ENCODE measurements around the gene ADNP. TPM values are rescaled to one million over a fixed set of nuclear protein-coding genes. Genes with fewer than 3 reads are reported as not detected.

The ADNP gene
- polyA plus RNA-seq, 1 of the 3 experiments (the other 2 are of a cell fraction): 13.3 TPM

DNA sequence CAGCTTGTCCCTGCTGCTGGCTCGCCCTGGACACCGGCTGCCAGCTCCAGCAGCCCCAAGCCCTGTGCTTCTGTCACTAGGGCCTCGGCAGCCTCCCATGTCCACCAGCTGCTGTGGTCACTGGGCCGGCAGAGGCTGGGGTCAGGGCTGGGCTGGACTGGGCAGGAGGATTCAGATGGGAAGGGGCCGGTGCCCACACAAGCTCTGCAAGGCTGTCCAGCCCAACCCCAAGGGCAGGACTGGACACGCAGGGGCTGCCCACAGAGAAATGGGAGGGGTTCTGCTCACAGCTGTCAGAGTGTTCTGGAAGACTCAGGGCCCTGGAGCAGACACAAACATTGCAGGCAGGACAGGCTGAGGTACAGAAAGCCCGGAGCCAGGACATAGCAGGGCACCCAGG, 65.6 kb downstream of the ADNP start:
- H3F3A ChIP-seq (replicated peaks; ENCODE audit: insufficient read depth): no peaks in the 10 kb centered on the region
- no peaks in the 10 kb centered on the region for H3K9me2 ChIP-seq
- no peak for DNase-seq
- peaks cover 0 to 11% of the 10 kb centered on the region in 2 experiments; a peak in 1 of 4 replicates for H3K4me1 ChIP-seq (ENCODE audit: control insufficient read depth in 1 of 2, insufficient read depth in 2 of 2, low read depth in 1 of 2, low read length in 1 of 2)
- no peaks in the 10 kb centered on the region for H3K27me3 ChIP-seq (ENCODE audit: insufficient read depth)
- H3K27ac ChIP-seq (ENCODE audit: low read depth in 2 of 2, low read length in 1 of 2): no peak overlapping the region
- H3K79me2 ChIP-seq (ENCODE audit: insufficient read depth): no peaks in the 10 kb centered on the region
- no peak for TF ChIP-seq CTCF (IDR thresholded peaks at IDR 0.05)
- TF ChIP-seq ELF1 (IDR thresholded peaks at IDR 0.05): no peak
- TF ChIP-seq NFIC (IDR thresholded peaks at IDR 0.05; ENCODE audit: borderline replicate concordance): no peak
- TF ChIP-seq, protein P1, sequence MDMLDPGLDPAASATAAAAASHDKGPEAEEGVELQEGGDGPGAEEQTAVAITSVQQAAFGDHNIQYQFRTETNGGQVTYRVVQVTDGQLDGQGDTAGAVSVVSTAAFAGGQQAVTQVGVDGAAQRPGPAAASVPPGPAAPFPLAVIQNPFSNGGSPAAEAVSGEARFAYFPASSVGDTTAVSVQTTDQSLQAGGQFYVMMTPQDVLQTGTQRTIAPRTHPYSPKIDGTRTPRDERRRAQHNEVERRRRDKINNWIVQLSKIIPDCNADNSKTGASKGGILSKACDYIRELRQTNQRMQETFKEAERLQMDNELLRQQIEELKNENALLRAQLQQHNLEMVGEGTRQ (IDR thresholded peaks at IDR 0.05; ENCODE audit: borderline replicate concordance, low read depth, low read length): no peak
- TF ChIP-seq TEAD4 (IDR thresholded peaks at IDR 0.05; ENCODE audit: borderline replicate concordance, insufficient read depth): no peak
- TF ChIP-seq, protein P2, sequence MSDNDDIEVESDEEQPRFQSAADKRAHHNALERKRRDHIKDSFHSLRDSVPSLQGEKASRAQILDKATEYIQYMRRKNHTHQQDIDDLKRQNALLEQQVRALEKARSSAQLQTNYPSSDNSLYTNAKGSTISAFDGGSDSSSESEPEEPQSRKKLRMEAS (IDR thresholded peaks at IDR 0.05; ENCODE audit: low read depth): no peak
- no peak for TF ChIP-seq TAF1 (IDR thresholded peaks at IDR 0.05; ENCODE audit: borderline replicate concordance, low read depth, low read length)
- TF ChIP-seq GABPA (IDR thresholded peaks at IDR 0.05; ENCODE audit: low read depth): no peak
- TF ChIP-seq EZH2phosphoT487 (IDR thresholded peaks at IDR 0.05; ENCODE audit: borderline replicate concordance, low read depth): no peak
- TF ChIP-seq, protein P3, sequence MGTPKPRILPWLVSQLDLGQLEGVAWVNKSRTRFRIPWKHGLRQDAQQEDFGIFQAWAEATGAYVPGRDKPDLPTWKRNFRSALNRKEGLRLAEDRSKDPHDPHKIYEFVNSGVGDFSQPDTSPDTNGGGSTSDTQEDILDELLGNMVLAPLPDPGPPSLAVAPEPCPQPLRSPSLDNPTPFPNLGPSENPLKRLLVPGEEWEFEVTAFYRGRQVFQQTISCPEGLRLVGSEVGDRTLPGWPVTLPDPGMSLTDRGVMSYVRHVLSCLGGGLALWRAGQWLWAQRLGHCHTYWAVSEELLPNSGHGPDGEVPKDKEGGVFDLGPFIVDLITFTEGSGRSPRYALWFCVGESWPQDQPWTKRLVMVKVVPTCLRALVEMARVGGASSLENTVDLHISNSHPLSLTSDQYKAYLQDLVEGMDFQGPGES (IDR thresholded peaks at IDR 0.05; ENCODE audit: low read depth, low read length): no peak
- no peak for TF ChIP-seq FOXJ3 (CRISPR knock-in tag; IDR thresholded peaks at IDR 0.05)
- TF ChIP-seq PBX3 (IDR thresholded peaks at IDR 0.05): no peak
- no peak for TF ChIP-seq RCOR1 (IDR thresholded peaks at IDR 0.05; ENCODE audit: low read length)
- TF ChIP-seq MXI1 (IDR thresholded peaks at IDR 0.05; ENCODE audit: low read depth, low read length): no peak
- TF ChIP-seq FOSL2 (IDR thresholded peaks at IDR 0.05; ENCODE audit: borderline replicate concordance, low read depth): no peak
- no peak overlapping the region for H3K4me3 ChIP-seq (ENCODE audit: low read depth in 2 of 2, low read length in 1 of 2)
- WGBS (ENCODE audit: low lambda C conversion rate): 100% methylated on average over 3 of the region's 7 CpGs
- H2AFZ ChIP-seq (ENCODE audit: low read depth): no peak overlapping the region
- H3K4me2 ChIP-seq: no peak overlapping the region
- H3K9me3 ChIP-seq: no peaks in the 10 kb centered on the region
- H4K20me1 ChIP-seq (ENCODE audit: insufficient read depth): no peaks in the 10 kb centered on the region
- H3K9ac ChIP-seq: no peak overlapping the region
- no peaks in the 10 kb centered on the region for H3K36me3 ChIP-seq (replicated peaks in 1 of 2; ENCODE audit: control insufficient read depth in 1 of 2, insufficient read depth in 2 of 2, low read length in 1 of 2)
- CTCF ChIA-PET: interaction anchor here (1.0 to 2.2 kb wide), 3 partner anchors 9 to 71 kb away, joined by 3 to 13 read pairs (median 3); partner anchors contain the start of gene BCAS4
- POLR2A ChIA-PET: interaction anchor here (0.7 kb wide), 1 partner anchor 20 kb away, joined by 3 read pairs; no protein-coding TSS in a partner anchor

All from SK-N-SH (cell line).